ENCODE results near the gene SPOCK1.

DNA sequence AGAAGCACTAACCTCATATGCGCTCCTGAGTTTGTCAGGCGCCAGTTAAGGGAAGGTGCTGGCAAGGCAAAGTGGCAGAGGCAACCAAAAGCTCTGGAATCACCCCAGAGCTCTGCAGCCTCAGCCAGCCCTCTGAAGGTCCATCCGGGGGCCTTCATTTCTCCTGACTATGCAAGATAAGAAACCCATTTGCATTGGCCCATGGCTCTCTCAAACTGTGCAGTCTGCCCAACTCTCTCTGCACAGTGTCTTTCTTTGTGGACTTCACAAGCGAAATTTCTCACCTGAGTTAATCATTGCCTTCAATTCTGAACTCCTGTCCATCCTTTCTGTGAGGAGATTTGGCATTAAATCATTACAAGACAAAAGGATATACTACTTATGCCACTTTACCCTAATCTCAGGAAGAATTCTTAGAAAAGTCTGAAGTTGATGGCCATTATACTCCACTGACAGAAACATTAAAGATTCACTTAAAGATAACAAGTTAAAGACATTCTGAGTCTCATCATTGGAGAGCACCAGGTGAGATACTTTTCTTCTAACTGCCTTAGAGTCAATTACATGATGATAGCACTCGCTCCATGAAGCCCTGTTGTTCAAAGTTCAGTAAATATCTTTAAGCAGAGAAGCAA is 235.6 kb downstream of the SPOCK1 start:
- TF ChIP-seq, protein P1, sequence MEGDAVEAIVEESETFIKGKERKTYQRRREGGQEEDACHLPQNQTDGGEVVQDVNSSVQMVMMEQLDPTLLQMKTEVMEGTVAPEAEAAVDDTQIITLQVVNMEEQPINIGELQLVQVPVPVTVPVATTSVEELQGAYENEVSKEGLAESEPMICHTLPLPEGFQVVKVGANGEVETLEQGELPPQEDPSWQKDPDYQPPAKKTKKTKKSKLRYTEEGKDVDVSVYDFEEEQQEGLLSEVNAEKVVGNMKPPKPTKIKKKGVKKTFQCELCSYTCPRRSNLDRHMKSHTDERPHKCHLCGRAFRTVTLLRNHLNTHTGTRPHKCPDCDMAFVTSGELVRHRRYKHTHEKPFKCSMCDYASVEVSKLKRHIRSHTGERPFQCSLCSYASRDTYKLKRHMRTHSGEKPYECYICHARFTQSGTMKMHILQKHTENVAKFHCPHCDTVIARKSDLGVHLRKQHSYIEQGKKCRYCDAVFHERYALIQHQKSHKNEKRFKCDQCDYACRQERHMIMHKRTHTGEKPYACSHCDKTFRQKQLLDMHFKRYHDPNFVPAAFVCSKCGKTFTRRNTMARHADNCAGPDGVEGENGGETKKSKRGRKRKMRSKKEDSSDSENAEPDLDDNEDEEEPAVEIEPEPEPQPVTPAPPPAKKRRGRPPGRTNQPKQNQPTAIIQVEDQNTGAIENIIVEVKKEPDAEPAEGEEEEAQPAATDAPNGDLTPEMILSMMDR (conservative IDR thresholded peaks at IDR 0.05), result no peak
- no peak for TF ChIP-seq EZH2 (IDR thresholded peaks at IDR 0.05; ENCODE audit: low read depth)

Measured in PC-9 (cell line).